ENCODE data around the gene NUDT4B.
"Not testable (repeated sequence)": the region's sequence is repeated elsewhere in the genome, so short reads cannot be mapped to it uniquely, and the experiment has no call there.

The NUDT4B gene

DNA sequence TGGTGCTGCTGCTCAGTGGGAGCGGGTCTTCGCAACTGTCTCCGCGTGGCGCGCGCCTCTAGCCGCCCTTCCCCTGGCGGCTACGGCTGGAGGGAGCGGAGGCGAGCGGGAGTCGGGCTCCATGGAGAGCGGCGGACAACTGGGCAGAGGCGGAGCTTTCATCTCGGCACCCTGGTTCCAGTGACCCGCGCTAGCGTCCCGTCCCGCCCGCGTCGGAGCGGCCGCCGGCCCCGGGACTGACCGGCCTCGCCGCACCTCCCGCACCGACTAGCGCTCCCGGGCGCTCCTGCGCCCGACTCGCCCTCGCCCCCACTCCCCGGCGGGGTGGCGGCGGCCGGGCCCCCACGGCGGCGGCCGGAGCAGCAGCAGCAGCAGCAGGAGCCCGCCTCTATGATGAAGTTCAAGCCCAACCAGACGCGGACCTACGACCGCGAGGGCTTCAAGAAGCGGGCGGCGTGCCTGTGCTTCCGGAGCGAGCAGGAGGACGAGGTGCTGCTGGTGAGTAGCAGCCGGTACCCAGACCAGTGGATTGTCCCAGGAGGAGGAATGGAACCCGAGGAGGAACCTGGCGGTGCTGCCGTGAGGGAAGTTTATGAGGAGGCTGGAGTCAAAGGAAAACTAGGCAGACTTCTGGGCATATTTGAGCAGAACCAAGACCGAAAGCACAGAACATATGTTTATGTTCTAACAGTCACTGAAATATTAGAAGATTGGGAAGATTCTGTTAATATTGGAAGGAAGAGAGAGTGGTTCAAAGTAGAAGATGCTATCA lies at the start of gene NUDT4B:
TSS of gene NUDT4B (plus strand) at position 212 of the 772 bp plus-strand sequence. CDS start at position 391, 179 bp downstream.
- DNase-seq (ENCODE audit: extremely low read depth, low read depth), result not testable (repeated sequence)

DNA sequence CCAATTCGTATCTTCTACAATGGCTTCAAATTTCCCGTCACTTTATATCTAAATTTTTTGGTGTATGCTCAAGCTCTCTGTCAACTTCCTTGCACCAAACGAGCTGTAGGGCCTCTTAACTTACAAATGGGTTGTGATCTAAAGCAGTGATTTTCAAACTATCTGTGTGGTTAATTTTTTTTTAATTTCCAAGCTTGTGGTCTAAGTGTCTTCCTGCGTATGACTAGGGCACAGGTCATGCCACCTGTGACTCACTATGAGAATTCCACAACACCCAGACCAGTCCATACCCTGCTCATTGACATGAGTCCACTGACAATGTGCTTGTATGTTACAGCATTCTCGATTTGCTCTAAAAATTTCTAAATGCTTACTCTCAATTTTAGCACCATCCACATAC lies 49.2 kb upstream of the NUDT4B start:
- not testable (repeated sequence) for H3K4me3 ChIP-seq (replicated peaks; ENCODE audit: low read depth, low read length); DNase-seq (ENCODE audit: extremely low read depth, low read depth)

More for the DNA sequence above, at the start of gene NUDT4B:
- not testable (repeated sequence) for H3K4me3 ChIP-seq (replicated peaks; ENCODE audit: low read depth, low read length)

DNA sequence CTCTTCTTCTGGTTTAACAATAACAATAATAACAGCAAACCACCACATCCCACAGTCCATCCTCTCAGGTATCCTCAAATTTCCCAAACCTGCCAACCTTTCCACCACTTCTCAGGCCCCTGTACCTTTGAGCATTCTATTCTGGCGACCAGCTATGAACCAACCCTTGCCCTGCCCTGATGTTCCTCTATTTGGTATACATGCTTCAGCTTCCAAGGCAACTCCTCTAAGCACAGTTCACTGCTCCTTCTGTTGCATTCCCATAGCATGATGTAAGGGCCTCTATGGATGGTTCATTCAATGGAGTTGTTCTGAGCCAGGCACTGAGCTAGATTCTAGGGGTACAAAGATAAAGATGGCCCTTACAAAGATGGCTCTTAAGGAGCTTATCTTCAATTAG lies 46.3 kb upstream of the NUDT4B start:
- H3K4me3 ChIP-seq (replicated peaks; ENCODE audit: low read depth, low read length); DNase-seq (ENCODE audit: extremely low read depth, low read depth): not testable (repeated sequence)

DNA sequence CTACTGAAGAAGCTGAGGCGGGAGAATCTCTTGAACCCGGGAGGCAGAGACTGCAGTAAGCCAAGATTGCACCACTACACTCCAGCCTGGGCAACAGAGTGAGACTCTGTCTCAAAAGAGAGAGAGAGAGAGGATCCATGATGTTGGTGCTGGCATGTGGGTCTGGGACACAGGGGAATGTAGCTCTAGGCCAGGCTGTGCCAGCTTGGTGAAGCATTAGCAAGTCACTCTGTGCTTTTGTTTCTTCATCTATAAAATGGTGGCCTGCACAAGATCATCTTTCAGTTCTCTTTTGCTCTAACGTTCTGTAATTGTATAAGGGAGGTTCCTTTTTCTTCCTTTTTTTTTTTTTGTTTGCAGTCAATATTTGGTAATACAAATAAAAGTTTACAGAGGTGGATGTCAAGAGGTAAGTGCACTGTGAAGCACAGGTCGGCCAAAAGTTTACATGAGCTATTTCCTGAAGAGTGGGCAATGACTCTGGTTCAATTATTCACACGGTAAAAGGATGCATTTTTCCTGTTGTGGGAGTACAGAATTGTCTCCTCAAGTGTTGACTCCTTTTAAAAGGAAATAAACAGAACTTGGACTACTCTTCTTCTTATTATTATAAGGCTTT lies 44.5 kb upstream of the NUDT4B start:
- DNase-seq (ENCODE audit: extremely low read depth, low read depth); H3K4me3 ChIP-seq (replicated peaks; ENCODE audit: low read depth, low read length): not testable (repeated sequence)

DNA sequence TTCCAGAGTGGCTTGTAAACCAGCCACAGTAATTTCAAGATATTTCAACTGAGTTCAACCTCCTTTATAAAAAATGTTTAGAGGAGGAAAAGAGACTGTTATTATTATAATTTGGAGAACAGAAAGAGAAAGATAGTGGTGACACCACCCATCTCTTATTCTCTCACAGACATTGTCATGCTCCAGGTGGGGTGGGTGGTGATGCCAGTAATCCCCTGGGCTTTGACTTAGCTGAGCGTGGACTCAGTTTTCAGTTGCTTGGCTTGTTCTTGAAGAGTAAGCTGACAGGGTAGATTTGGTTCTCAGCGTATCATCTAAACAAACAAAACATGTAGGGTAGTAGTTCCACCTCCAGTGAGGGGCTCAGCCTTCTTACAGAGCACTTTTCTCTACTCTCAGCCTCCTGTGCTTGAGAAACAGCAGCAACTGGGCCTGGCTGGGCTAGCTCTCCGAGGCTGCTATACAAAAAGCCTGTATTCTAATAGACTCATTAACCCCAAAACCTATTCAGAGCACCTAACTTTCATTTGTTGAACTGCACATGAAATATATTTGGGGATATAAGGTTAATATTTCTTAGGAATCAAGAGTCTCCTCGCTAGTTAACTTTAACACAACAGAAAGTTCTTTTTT lies 43.1 kb upstream of the NUDT4B start:
- DNase-seq (ENCODE audit: extremely low read depth, low read depth); H3K4me3 ChIP-seq (replicated peaks; ENCODE audit: low read depth, low read length): not testable (repeated sequence)

DNA sequence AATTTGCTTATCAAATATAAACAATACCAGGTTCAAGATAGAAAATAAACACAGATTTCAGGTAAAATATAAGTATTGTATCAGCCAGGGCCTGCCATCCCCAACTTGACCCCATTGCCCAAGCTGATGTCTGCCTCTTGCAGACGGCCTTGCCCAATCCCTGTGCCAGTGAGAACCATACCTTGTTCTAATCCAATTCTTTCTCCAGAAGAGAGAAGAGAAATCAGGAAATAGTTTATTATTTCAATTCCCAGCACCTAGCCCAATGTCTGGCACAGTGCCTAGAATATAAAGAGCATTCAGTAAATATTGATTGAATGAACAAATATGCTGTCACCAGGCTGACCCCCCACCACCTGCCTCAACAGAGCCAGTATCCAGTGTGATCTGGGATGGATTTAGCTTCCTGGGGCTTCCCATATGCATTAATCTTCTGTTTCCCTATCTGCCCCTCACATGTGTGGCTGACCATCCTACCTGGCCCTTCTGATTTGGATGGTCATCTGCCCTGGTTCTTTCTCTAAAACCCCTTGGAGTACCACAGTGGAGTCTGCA lies 39.7 kb upstream of the NUDT4B start:
- H3K4me3 ChIP-seq (replicated peaks; ENCODE audit: low read depth, low read length); DNase-seq (ENCODE audit: extremely low read depth, low read depth): not testable (repeated sequence)

DNA sequence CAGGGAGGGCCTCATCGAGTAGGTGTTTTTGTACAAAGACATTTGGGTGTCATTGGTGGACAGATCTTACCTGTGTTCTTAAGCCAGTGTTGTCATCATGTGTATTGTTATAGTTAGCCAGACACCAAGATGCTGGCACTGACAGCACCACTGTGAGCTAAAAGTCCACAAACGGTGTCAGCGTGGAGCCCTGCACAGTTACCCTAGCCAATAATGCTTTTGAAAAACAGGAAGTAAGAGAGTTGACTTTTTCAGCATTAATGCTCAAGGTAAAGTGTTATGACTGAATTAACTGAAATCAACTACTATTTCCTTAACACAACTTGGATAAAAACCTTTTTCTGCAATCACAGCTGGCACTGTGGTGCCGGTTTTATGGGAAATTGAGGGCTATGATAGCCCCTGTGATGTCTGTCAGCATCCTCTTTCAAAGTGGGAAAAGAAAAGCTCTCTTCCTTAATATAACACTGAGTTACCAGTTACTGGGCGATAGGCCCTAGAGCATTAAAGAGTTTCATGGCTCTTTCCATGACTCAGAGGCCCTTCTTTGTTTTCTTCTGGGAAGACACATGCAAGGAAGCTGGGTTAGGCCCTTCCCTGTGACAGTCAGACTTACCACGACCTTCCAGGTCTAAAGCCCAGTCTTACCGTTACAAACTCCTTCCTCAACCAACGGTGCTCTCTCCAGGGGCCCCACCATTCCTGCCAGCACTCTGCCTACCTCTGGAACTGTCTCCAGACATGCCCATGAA lies 37.6 kb upstream of the NUDT4B start:
- not testable (repeated sequence) for DNase-seq (ENCODE audit: extremely low read depth, low read depth); H3K4me3 ChIP-seq (replicated peaks; ENCODE audit: low read depth, low read length)

DNA sequence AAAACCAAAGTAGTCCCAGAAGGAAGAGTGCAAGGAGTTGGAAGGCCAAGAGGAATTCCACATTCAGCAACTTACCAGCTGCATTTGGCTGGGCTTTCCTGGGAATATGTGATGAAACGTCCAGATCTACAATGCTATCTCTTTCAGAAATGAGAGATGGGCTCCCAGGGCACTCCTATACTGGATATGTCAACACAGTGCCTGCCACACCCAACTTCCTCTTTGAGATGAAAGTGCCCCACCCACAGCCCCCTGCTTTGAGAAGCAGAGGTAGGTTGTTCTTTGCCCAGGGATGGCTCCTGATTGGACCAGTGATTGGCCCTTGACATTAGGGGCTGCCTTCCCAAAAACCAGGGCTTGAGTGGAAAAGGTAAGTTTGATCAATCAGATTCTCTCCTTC lies 36.2 kb upstream of the NUDT4B start:
- not testable (repeated sequence) for DNase-seq (ENCODE audit: extremely low read depth, low read depth)

DNA sequence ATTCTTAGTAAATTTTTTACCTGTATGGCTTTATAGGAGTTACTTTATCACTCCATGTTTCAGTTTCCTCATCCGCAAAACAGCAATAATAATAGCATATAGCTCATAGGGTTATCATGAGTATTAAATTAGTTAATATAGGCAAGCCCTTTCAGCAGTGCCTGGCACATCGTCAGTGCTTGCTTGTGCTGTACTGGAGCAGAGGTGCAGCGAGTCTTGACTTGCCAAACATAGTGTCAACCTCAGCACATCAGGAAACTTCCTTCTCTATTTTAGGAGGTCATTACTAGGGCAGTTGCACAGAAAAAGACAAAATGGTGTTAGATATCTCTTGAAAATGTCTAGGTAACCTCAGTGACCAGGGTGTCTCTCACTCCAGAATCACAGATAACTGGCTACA lies 33.1 kb upstream of the NUDT4B start:
- H3K4me3 ChIP-seq (replicated peaks; ENCODE audit: low read depth, low read length); DNase-seq (ENCODE audit: extremely low read depth, low read depth): not testable (repeated sequence)

More for the DNA sequence above, 36.2 kb upstream of the NUDT4B start:
- H3K4me3 ChIP-seq (replicated peaks; ENCODE audit: low read depth, low read length), result not testable (repeated sequence)

DNA sequence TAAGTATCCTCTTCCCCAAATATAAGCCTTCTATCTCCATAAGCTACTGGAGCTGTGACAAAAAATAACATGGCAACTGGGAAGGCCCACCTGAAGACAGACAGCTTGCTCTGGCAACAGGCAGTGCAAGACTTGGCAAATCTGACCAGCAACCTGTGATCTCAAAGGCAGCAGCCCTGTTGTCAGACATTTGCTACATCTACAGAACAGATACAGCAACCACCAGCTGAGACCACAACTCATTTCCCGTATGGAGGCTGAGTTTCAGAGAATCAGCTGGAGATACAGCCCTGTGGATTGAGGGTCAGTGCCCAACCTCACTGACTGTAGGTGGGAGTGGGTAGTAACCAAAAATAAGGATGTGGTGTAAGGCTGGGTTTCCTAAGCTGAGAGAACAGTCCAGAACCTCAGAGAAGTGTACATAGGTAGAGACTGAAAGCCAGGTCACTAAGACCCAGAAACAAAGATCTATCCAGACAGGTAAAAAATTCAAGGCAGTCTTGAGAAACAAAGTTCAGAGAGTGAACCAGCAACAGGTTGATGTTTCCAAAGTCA lies 31.5 kb upstream of the NUDT4B start:
- DNase-seq (ENCODE audit: extremely low read depth, low read depth); H3K4me3 ChIP-seq (replicated peaks; ENCODE audit: low read depth, low read length): not testable (repeated sequence)

DNA sequence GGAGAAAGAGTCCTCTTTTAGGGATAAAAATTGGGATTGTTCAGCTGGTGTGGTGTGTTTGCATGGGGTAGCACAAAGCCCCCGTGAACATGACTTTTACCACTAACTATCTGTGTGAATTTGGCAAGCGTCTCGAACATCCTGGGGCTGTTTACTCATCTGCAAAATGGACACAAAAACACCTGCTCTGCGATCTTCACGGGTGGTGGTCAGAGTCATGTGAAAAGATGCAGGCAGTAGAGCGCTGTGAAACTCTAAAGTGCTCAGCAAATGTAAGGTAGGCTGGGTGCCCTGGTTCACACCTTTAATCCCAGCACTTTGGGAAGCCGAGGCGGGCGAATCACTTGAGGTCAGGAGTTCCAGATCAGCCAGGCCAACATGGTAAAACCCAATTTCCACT lies 27.7 kb upstream of the NUDT4B start:
- not testable (repeated sequence) for DNase-seq (ENCODE audit: extremely low read depth, low read depth); H3K4me3 ChIP-seq (replicated peaks; ENCODE audit: low read depth, low read length)

DNA sequence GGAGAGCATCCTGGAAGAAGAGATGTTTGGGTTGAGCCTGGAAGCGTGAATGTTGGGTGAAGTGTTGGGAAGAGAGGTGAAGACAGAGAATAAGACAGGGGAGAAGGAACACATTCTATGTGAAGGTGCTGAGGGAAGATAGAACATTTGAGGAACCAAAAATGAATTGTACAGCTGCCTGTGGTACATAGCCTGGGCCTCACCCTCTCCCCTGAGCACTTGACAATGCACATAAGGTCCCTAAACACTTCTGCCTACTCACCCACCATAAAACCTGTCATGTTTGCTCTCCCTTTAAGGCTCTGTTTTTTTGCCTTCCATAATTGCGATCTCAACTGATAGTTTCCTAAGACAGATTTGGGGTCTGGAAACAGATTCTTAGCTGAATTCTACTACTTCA lies 25.8 kb upstream of the NUDT4B start:
- not testable (repeated sequence) for H3K4me3 ChIP-seq (replicated peaks; ENCODE audit: low read depth, low read length); DNase-seq (ENCODE audit: extremely low read depth, low read depth)

DNA sequence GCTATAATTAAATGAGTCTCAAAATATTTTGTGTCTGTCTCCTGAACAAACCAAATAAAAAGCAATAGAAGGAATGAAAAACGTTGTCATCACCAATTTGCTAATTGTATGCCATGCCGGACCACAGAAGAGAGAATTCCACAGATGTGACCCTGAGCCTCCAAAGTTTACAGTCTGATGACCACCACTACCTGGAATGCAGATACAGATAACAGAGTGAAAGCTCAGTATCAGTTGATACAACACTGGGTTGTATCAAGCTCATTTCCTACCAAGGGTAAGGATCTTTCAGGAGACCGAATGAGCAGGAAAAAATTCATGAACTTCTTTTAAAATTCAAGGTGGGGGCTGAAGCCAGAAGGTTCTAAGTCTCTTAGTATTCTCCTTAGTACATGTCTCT lies 25.1 kb upstream of the NUDT4B start:
- not testable (repeated sequence) for H3K4me3 ChIP-seq (replicated peaks; ENCODE audit: low read depth, low read length); DNase-seq (ENCODE audit: extremely low read depth, low read depth)

DNA sequence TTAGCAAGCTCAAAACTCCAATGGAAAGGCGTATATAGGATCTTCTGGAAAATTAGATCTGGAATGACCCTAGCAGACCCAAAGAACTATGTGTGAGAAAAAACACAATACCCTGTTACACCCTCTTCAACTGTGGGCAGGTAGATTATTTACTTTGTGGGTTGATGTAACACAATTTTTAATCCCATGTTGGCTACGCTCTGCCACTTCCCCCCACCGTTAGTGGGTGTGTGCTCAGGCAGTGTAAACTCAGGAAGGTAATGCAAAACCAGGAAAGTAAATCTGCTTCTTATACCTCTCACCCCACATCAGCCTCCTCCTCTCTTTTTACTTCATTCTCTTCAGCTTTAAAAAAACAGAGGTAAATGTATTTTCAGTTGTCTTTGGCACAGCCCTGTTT lies 23.7 kb upstream of the NUDT4B start:
- not testable (repeated sequence) for H3K4me3 ChIP-seq (replicated peaks; ENCODE audit: low read depth, low read length); DNase-seq (ENCODE audit: extremely low read depth, low read depth)

DNA sequence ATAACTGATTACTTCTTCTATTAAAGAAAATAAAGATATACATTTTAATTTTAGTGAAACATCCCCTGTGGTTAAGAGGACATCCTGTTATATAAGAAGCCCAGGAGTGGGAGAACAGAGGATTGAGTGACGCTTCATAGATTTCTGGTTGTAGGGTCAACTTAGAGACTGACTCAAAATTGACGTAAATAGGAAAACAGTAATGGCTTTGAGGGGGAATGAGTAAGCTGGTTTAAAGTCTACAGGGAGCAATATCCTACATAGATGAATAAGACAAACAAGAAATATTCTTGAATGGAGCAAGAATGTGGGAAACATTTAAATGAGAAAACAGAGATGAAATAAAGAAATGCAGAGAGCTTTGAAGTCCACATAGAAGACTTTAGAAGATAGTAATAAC lies 20.7 kb upstream of the NUDT4B start:
- not testable (repeated sequence) for DNase-seq (ENCODE audit: extremely low read depth, low read depth); H3K4me3 ChIP-seq (replicated peaks; ENCODE audit: low read depth, low read length)

DNA sequence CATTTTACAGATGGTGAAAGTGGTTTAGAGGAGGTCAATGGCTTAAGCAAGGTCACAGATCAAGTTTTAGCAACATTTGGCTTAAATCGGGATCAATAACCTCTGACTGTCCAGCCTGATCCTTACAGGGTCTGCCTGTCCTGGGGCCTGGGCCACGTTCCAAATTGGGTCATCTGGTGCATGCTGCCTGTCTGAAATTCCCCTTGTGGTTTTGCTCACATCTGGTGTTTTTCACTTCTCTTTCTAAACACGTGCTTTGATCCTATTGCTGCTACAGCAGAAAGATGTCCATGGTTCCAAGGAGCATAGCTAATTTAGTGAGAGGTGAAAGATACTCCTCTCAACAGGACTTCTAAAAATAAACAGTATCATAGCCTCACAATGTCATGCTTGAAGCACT lies 19.4 kb upstream of the NUDT4B start:
- not testable (repeated sequence) for H3K4me3 ChIP-seq (replicated peaks; ENCODE audit: low read depth, low read length); DNase-seq (ENCODE audit: extremely low read depth, low read depth)

DNA sequence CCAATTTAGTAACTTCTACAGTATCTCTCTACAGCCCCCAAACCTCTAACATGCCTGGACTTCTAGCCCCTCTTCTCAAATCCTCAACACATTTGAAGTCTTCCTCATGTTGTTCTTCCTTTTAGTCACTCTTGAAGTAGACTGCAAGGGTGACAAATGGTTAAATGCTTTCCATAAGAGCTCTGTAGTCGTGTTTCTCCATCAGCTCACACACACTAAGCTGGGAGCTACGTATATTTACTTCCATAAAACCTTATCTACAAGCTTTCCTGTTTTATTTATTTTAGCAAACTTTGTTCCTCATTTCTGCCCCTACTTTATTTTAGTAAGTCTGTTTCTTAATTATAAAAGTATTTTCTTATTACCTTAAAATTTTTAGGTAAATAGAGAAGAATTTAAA lies 19.0 kb upstream of the NUDT4B start:
- DNase-seq (ENCODE audit: extremely low read depth, low read depth); H3K4me3 ChIP-seq (replicated peaks; ENCODE audit: low read depth, low read length): not testable (repeated sequence)

DNA sequence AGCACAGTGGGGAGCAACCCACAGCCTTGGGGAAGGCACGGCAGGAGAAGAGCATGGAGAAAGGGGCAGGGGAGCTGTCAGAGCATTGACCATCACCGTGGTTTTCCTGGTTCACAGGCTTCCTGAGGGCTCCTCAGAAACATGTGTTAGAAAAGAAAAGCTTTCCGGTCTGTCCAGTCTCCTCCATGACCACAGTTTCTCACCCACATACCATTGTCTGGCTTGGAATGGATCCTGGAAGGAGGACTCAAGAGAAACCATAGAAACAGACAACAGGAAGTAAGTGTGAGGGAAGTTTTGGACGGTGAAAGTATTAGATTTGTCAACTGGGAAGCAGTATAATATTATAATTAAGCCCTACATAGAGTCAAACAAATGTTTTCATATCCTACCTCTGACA lies 16.3 kb upstream of the NUDT4B start:
- DNase-seq (ENCODE audit: extremely low read depth, low read depth); H3K4me3 ChIP-seq (replicated peaks; ENCODE audit: low read depth, low read length): not testable (repeated sequence)

Data from HFF-Myc (cell line).